HG02678 (cell line): ENCODE results near the gene COPS7B.

Source experiments
- ATAC-seq: cut with Tn5 transposase; IDR thresholded peaks from one replicate; pipeline ENCODE4 v1.9.1; 2021; ENCODE audit warnings: mild to moderate bottlenecking, moderate library complexity; ENCODE audit not compliant: unreplicated experiment

Gene COPS7B

GRCh38 chr2:231785413-231785812 lies 832 bp upstream of the COPS7B start:
- no peak for ATAC-seq

GRCh38 chr2:231785822-231786176 lies 446 bp upstream of the COPS7B start:
- ATAC-seq = no peak

GRCh38 chr2:231786917-231787292 lies 660 bp downstream of the COPS7B start:
- no peak for ATAC-seq

- no peak for ATAC-seq
Measured at GRCh38 chr2:231791107-231791506, 4.9 kb downstream of the COPS7B start.

GRCh38 chr2:231794383-231794782 lies 8.1 kb downstream of the COPS7B start:
- no peak for ATAC-seq

GRCh38 chr2:231795525-231796327 lies 9.5 kb downstream of the COPS7B start:
- no peak for ATAC-seq

GRCh38 chr2:231800493-231801091 lies 14.3 kb downstream of the COPS7B start:
- no peak for ATAC-seq

- ATAC-seq = no peak
Measured at GRCh38 chr2:231803501-231804138, 17.4 kb downstream of the COPS7B start.

- ATAC-seq = no peak
Measured at GRCh38 chr2:231807020-231807419, 20.8 kb downstream of the COPS7B start.

- ATAC-seq = no peak
Measured at GRCh38 chr2:231810905-231811304, 24.7 kb downstream of the COPS7B start.

GRCh38 chr2:231816327-231817026 lies 30.2 kb downstream of the COPS7B start:
- ATAC-seq = no peak

GRCh38 chr2:231819447-231820042 lies 33.3 kb downstream of the COPS7B start:
- no peak for ATAC-seq

GRCh38 chr2:231820786-231821303 lies 34.6 kb downstream of the COPS7B start:
- ATAC-seq = no peak

- no peak for ATAC-seq
Measured at GRCh38 chr2:231821908-231822307, 35.7 kb downstream of the COPS7B start.

- ATAC-seq = no peak
Measured at GRCh38 chr2:231853105-231853504, 66.9 kb downstream of the COPS7B start.

GRCh38 chr2:231854616-231855125 lies 68.4 kb downstream of the COPS7B start:
- ATAC-seq = no peak

- no peak for ATAC-seq
Measured at GRCh38 chr2:231856959-231857358, 70.7 kb downstream of the COPS7B start.
